GM12875 (cell line): Measurements from ENCODE around the gene ANO2.

Experiments used
- H3K4me3 ChIP-seq: one replicate; pipeline ENCODE4 v1.5.1; 2011; ENCODE audit warnings: low read depth, low read length, control low read depth
- CTCF ChIP-seq: IDR thresholded peaks from 2 replicates; pipeline ENCODE4 v1.5.1; 2011; ENCODE audit warnings: low read depth, mild to moderate bottlenecking, control low read depth, inconsistent platforms, low read length, moderate library complexity, borderline replicate concordance; ENCODE audit not compliant: insufficient read depth

ANO2 gene

GRCh38 chr12:5637698-5638097 lies 307.4 kb downstream of the ANO2 start:
- no peak overlapping the region for H3K4me3 ChIP-seq
- TF ChIP-seq CTCF: no peak

GRCh38 chr12:5636907-5637306 lies 308.2 kb downstream of the ANO2 start:
- H3K4me3 ChIP-seq: no peak overlapping the region
- TF ChIP-seq CTCF: no peak

- TF ChIP-seq CTCF: no peak
- H3K4me3 ChIP-seq: no peak overlapping the region
Observed at GRCh38 chr12:5633106-5633505, 312.0 kb downstream of the ANO2 start.

- no peak for TF ChIP-seq CTCF
- no peak overlapping the region for H3K4me3 ChIP-seq
Observed at GRCh38 chr12:5632453-5632852, 312.6 kb downstream of the ANO2 start.

- no peak overlapping the region for H3K4me3 ChIP-seq
- TF ChIP-seq CTCF: no peak
Observed at GRCh38 chr12:5631497-5631896, 313.6 kb downstream of the ANO2 start.

- no peak for TF ChIP-seq CTCF
- H3K4me3 ChIP-seq: no peak overlapping the region
Observed at GRCh38 chr12:5630726-5631125, 314.3 kb downstream of the ANO2 start.

- H3K4me3 ChIP-seq: no peak overlapping the region
- no peak for TF ChIP-seq CTCF
Observed at GRCh38 chr12:5628501-5628900, 316.6 kb downstream of the ANO2 start.
